Esophagus squamous epithelium (tissue), 5 donors: ENCODE measurements around the gene TBC1D12. TPM values are rescaled to one million over a fixed set of nuclear protein-coding genes. Genes with fewer than 3 reads are reported as not detected.
"Not testable (repeated sequence)": the region's sequence is repeated elsewhere in the genome, so short reads cannot be mapped to it uniquely, and the experiment has no call there.

Source experiments
- DNase-seq: peaks from one replicate; lab custom pipeline; 2025; lab: John Stamatoyannopoulos, UW
- H3K27ac ChIP-seq, 4 donors: fragments of 200-600 bp; sonication (generic); one replicate each; pipeline ENCODE4 v1.5.1; 2016 to 2019; ENCODE audit warnings: mild to moderate bottlenecking in 1 of 4
- H3K27me3 ChIP-seq, 4 donors: fragments of 200-600 bp; sonication (generic); 1 replicate in 3 of 4; 2 replicates in 1 of 4; pipeline versions ENCODE4 v1.5.1 to v1.6.0; 2017 to 2021; ENCODE audit warnings: antibody characterized with exemption in 1 of 4
- H3K36me3 ChIP-seq, 3 donors: fragments of 200-600 bp; sonication (generic); one replicate each; pipeline ENCODE4 v1.5.1; 2016 to 2019
- H3K4me1 ChIP-seq, 3 donors: fragments of 200-600 bp; sonication (generic); one replicate each; pipeline ENCODE4 v1.5.1; 2017 to 2019
- H3K4me3 ChIP-seq, 4 donors: fragments of 200-600 bp; sonication (generic); 1 replicate in 3 of 4; 2 replicates in 1 of 4; pipeline ENCODE4 v1.5.1; 2016 to 2019; ENCODE audit warnings: mild to moderate bottlenecking in 2 of 4, moderate library complexity in 1 of 4
- H3K9me3 ChIP-seq, 3 donors: fragments of 200-600 bp; sonication (generic); one replicate each; pipeline ENCODE4 v1.5.1; 2016 to 2019
- POLR2A ChIP-seq, 4 donors: fragments of 450-650 bp; IDR thresholded peaks; one replicate each; pipeline ENCODE4 v1.6.1; 2017; ENCODE audit warnings: antibody characterized with exemption in 4 of 4, mild to moderate bottlenecking in 4 of 4, moderate library complexity in 3 of 4
- WGBS, 2 donors: methylation state at CpG; one replicate each; pipeline ENCODE4 v1.1.5; 2018; 5-methylcytosine and 5-hydroxymethylcytosine counted together
- intact Hi-C: fragments of 100-400 bp; cut with DNase I; formaldehyde crosslinking; loops from one replicate; pipeline ENCODE4 v1.15.0; 2022
- total RNA-seq, 4 donors: library from RNA; depleted of rRNA; stranded (reverse); fragments of >200 nt; gene quantifications; one replicate each; pipeline ENCODE4 v1.1.0, GENCODE V29; 2016
- TF ChIP-seq, protein P1 (sequence below), 6 experiments: fragments of 450-650 bp in 4 of 6; fragments of 200-600 bp in 2 of 6; sonication (generic) in 2 of 6; IDR thresholded peaks; one replicate each; pipeline ENCODE4 v1.5.1; 2016 to 2019; ENCODE audit warnings: antibody characterized with exemption in 6 of 6, mild to moderate bottlenecking in 4 of 6, moderate library complexity in 4 of 6
- donor health status: DM: yes; HTN: yes; CAD: no.

TBC1D12 gene
- total RNA-seq, 4 donors from 2014 or later, result 5.2 to 13.5 (median 7.0) TPM

DNA sequence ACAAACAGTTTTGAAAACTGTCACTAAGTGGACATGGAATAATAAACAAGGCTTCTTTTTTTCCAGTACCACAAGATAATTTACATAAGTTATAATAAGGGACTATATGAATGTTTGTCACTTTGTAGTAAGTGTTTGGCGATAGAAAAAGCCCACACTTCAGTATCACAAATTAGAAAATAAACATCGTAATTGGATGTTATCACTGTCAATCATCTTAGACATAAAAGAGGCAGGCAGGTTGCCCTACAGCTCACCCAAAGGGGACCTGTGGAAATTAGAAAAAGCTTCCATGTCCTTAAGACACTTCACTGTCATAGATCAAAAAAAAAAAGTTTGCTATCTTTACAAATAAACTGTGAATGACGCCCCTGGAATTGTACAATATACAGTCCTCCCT lies 36.0 kb upstream of the TBC1D12 start:
- TF ChIP-seq, protein P1, sequence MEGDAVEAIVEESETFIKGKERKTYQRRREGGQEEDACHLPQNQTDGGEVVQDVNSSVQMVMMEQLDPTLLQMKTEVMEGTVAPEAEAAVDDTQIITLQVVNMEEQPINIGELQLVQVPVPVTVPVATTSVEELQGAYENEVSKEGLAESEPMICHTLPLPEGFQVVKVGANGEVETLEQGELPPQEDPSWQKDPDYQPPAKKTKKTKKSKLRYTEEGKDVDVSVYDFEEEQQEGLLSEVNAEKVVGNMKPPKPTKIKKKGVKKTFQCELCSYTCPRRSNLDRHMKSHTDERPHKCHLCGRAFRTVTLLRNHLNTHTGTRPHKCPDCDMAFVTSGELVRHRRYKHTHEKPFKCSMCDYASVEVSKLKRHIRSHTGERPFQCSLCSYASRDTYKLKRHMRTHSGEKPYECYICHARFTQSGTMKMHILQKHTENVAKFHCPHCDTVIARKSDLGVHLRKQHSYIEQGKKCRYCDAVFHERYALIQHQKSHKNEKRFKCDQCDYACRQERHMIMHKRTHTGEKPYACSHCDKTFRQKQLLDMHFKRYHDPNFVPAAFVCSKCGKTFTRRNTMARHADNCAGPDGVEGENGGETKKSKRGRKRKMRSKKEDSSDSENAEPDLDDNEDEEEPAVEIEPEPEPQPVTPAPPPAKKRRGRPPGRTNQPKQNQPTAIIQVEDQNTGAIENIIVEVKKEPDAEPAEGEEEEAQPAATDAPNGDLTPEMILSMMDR (IDR thresholded peaks at IDR 0.05), result no peak
- no peak for DNase-seq
- Histone ChIP-seq H3K4me3 (no peak overlapping the region), H3K27ac (no peak overlapping the region), H3K9me3 (no peaks in the 10 kb centered on the region), H3K36me3 (no peaks in the 10 kb centered on the region), H3K4me1 (peaks cover 3 to 15% (median 13%) of the 10 kb centered on the region in 3 donors), H3K27me3 (peaks cover 0 to 6% (median 0%) of the 10 kb centered on the region in 4 donors)
- intact Hi-C loops, result loop anchor here (10.0 kb wide), 1 partner anchor 78 kb away; no protein-coding TSS in a partner anchor
- 88 to 90% methylated on average over 3 of the region's 3 CpGs for WGBS, 2 donors

DNA sequence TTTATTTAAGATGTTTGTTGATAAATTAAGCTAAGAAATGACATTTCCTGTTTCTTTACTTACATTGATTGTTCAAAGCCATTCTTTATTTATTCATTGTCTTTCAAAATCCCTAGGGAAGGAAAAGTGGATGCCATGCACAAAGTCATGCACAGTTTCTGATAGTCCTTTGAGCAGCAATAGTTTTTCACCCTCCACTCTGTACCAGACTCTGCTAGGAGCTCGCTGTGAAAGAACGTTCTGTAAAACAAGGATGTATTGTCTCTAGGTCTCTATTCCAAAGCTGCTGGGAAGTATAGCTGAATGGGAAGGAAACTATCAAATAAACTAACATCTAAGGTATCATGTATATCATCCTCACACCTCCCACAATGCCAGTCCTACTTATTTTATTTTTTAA lies 31.8 kb upstream of the TBC1D12 start:
- intact Hi-C loops, result no loop called here
- no peaks in the 10 kb centered on the region for H3K9me3 ChIP-seq
- H3K27ac ChIP-seq, result no peak overlapping the region
- TF ChIP-seq, protein P1 (IDR thresholded peaks at IDR 0.05), result no peak
- TF ChIP-seq POLR2A (IDR thresholded peaks at IDR 0.05), result no peak
- H3K36me3 ChIP-seq, result no peaks in the 10 kb centered on the region
- peaks cover 0 to 24% (median 0%) of the 10 kb centered on the region in 4 donors for H3K27me3 ChIP-seq
- H3K4me3 ChIP-seq, result no peak overlapping the region
- 52 to 64% methylated on average over 2 of the region's 2 CpGs for WGBS, 2 donors
- H3K4me1 ChIP-seq, result no peaks in the 10 kb centered on the region
- no peak for DNase-seq

DNA sequence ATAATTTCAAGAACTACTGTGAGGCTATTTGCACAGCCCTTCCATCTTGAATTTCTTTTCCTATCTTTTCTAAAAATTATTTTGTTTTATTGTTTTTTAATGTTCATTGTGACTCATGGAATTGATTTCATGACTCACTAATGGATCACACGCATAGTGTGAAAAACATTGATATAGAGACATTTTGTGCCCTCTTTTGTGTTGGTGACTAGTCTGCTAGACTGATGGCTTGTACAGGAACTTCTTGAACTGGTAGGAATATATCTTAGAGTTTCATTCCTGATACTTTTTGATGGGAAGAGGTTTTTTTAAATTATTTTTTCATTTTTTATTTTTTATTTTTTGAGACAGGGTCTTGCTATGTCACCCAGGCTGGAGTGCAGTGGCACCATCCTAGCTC lies 27.0 kb upstream of the TBC1D12 start:
- Histone ChIP-seq H3K4me1 (no peaks in the 10 kb centered on the region), H3K9me3 (no peaks in the 10 kb centered on the region), H3K27ac (no peak overlapping the region), H3K36me3 (no peaks in the 10 kb centered on the region), H3K4me3 (no peak overlapping the region), H3K27me3 (peaks cover 0 to 35% (median 0%) of the 10 kb centered on the region in 4 donors)
- TF ChIP-seq, protein P1 (IDR thresholded peaks at IDR 0.05), result no peak
- TF ChIP-seq POLR2A (IDR thresholded peaks at IDR 0.05), result no peak
- WGBS, 2 donors, result 50 to 60% methylated on average over 1 of the region's 1 CpG
- no peak for DNase-seq
- intact Hi-C loops, result no loop called here

DNA sequence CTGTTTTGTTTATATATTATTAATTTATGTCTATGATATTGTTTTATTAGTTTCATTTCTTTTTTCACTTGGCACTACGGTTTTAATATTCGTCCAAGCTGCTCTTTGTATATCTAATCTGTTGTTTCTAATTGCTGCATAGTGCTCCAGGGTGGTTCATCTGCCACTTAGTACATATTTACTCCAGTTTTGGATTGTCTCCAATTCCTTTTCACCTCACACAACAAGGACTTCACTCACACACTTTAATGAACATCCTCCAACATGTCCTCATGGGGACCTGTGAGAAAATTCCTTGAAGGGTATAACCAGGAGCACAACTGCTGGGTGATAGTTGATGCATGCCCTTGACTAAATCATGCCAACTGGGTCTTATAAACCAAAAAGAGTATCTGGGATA lies 25.5 kb upstream of the TBC1D12 start:
- Histone ChIP-seq H3K9me3 (no peaks in the 10 kb centered on the region), H3K4me3 (no peak overlapping the region), H3K4me1 (no peaks in the 10 kb centered on the region), H3K27me3 (peaks cover 0 to 29% (median 0%) of the 10 kb centered on the region in 4 donors), H3K36me3 (no peaks in the 10 kb centered on the region), H3K27ac (no peak overlapping the region)
- 61 to 65% methylated on average over 2 of the region's 2 CpGs for WGBS, 2 donors
- no peak for DNase-seq
- TF ChIP-seq POLR2A (IDR thresholded peaks at IDR 0.05), result no peak
- TF ChIP-seq, protein P1 (IDR thresholded peaks at IDR 0.05), result no peak
- intact Hi-C loops, result no loop called here

DNA sequence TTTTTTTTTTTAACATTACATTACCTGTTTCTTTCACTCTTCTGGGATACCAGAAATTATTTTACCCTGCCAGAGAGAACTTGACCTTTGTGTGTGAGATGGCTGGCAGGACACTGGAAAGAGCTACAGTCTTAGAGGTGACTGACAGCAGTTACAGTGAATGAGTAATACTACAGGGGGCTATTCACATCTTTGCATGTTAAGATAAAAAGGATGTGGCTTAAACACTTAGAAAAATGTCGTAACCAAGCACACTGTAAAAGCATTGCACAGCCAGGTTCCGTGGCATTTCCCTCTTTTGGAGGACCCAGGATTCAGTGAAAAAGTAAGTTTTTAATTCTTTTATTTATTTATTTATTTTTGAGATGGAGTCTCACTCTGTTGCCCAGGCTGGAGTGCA lies 18.8 kb upstream of the TBC1D12 start:
- H3K27ac ChIP-seq, result no peak overlapping the region
- no peaks in the 10 kb centered on the region for H3K36me3 ChIP-seq
- no peaks in the 10 kb centered on the region for H3K9me3 ChIP-seq
- no peak for DNase-seq
- intact Hi-C loops, result no loop called here
- TF ChIP-seq POLR2A (IDR thresholded peaks at IDR 0.05), result no peak
- TF ChIP-seq, protein P1 (IDR thresholded peaks at IDR 0.05), result no peak
- H3K4me1 ChIP-seq, result no peaks in the 10 kb centered on the region
- 68 to 83% methylated on average over 2 of the region's 2 CpGs for WGBS, 2 donors
- no peaks in the 10 kb centered on the region for H3K27me3 ChIP-seq
- H3K4me3 ChIP-seq, result no peak overlapping the region

DNA sequence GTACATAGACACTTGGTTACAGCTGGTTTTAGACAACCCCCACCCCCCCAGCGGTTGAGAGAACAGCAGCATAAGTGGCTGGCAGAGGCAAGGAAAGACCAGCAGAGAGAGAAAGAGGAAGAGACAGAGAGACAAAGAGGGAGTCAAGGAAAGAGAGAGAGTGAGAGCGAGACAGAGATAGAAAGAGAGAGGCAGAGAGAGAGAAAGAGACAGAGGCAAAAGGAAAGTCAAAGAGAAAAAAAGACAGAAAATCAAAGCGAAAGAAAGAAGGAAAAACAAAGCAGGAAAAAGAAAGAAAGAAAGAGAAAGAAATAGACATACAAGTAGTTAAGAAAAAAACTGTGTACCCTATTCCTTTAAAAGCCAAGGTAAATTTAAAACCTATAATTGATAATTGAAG lies 16.6 kb upstream of the TBC1D12 start:
- intact Hi-C loops, DNase-seq, H3K4me3 ChIP-seq, H3K9me3 ChIP-seq, H3K4me1 ChIP-seq, H3K27me3 ChIP-seq, H3K27ac ChIP-seq, H3K36me3 ChIP-seq: not testable (repeated sequence)
- WGBS, 2 donors, result 82 to 92% methylated on average over 3 of the region's 3 CpGs

DNA sequence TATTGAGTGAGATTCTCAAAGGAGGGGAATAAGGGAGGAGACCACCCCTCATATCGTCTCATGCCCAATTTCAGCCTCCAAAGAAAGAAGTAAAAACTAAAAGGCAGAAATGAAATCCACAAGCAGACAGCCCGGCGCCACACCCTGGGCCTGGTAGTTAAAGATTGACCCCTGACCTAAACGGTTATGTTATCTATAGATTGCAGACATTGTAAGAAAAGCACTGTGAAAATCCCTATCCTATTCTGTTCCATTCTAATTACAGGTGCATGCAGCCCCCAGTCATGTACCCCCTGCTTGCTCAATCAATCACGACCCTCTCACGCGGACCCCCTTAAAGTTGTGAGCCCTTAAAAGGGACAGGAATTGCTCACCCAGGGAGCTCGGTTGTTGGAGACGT lies 10.2 kb upstream of the TBC1D12 start:
- H3K4me3 ChIP-seq, DNase-seq, H3K27me3 ChIP-seq, H3K36me3 ChIP-seq, intact Hi-C loops, H3K4me1 ChIP-seq, H3K9me3 ChIP-seq, H3K27ac ChIP-seq: not testable (repeated sequence)
- WGBS, 2 donors, result 80 to 89% methylated on average over 8 to 9 of the region's 9 CpGs
